Naive thymus-derived CD4-positive, alpha-beta T cell (primary cell): ENCODE results near the gene WDR44. TPM values are rescaled to one million over a fixed set of nuclear protein-coding genes. Genes with fewer than 3 reads are reported as not detected.

Experiments
- ATAC-seq: fragments of 150-1000 bp; cut with Tn5 transposase; 2 replicates; pipeline ENCODE4 v1.10.0; 2021; ENCODE audit warnings: mild to moderate bottlenecking, moderate library complexity
- CTCF ChIA-PET: fragments of 350-600 bp; sonication (Branson Sonifier 250); formaldehyde crosslinking; loops from one replicate; lab custom pipeline; 2021; ENCODE audit warnings: antibody characterized with exemption; lab: Charles Lee
- POLR2A ChIA-PET: fragments of 350-600 bp; sonication (Branson Sonifier 250); formaldehyde crosslinking; loops from one replicate; lab custom pipeline; 2021; ENCODE audit warnings: antibody characterized with exemption, inconsistent platforms; lab: Charles Lee
- DNase-seq, 9 donors: peaks; one replicate each; pipeline versions ENCODE4 v3.0.0 to v3.0.0-alpha.2; 2020 to 2022; ENCODE audit warnings: mixed read lengths in 1 of 9
- H3K27ac ChIP-seq: one replicate; pipeline ENCODE4 v1.7.0; 2013; ENCODE audit warnings: mild to moderate bottlenecking, low read depth, low read length, moderate library complexity
- H3K27me3 ChIP-seq, 2 donors: one replicate each; pipeline ENCODE4 v1.7.0; 2013; ENCODE audit warnings: low read length in 2 of 2, mild to moderate bottlenecking in 2 of 2, moderate library complexity in 2 of 2; ENCODE audit not compliant: control insufficient read depth in 2 of 2, insufficient read depth in 2 of 2
- H3K36me3 ChIP-seq, 3 experiments: 1 replicate in 2 of 3; 2 replicates in 1 of 3; pipeline ENCODE4 v1.7.0; 2013; ENCODE audit warnings: low read length in 3 of 3, mild to moderate bottlenecking in 3 of 3, moderate library complexity in 1 of 3; ENCODE audit not compliant: insufficient read depth in 3 of 3, control insufficient read depth in 2 of 3
- H3K4me1 ChIP-seq, 2 donors: one replicate each; pipeline ENCODE4 v1.7.0; 2013; ENCODE audit warnings: low read length in 2 of 2, mild to moderate bottlenecking in 2 of 2, moderate library complexity in 1 of 2; ENCODE audit not compliant: control insufficient read depth in 2 of 2, insufficient read depth in 2 of 2
- H3K4me3 ChIP-seq: 2 replicates; pipeline ENCODE4 v1.7.0; 2013; ENCODE audit warnings: mild to moderate bottlenecking, low read length
- H3K9me3 ChIP-seq, 3 experiments: 1 replicate in 2 of 3; 2 replicates in 1 of 3; pipeline ENCODE4 v1.7.0; 2013; ENCODE audit warnings: low read length in 3 of 3; ENCODE audit not compliant: control insufficient read depth in 2 of 3
- H3K27ac Mint-ChIP-seq, 9 donors: one replicate each; pipeline ENCODE4 v1.8.0; 2020 to 2022; ENCODE audit warnings: mixed read lengths in 9 of 9, mild to moderate bottlenecking in 8 of 9, moderate library complexity in 5 of 9, inconsistent platforms in 2 of 9
- H3K27me3 Mint-ChIP-seq, 5 donors: one replicate each; pipeline ENCODE4 v1.8.0; 2021 to 2022; ENCODE audit warnings: mixed read lengths in 5 of 5, mild to moderate bottlenecking in 1 of 5
- H3K36me3 Mint-ChIP-seq, 5 donors: one replicate each; pipeline ENCODE4 v1.8.0; 2020 to 2022; ENCODE audit warnings: mixed read lengths in 5 of 5, mild to moderate bottlenecking in 3 of 5, inconsistent platforms in 1 of 5
- H3K4me1 Mint-ChIP-seq, 7 donors: one replicate each; pipeline ENCODE4 v1.8.0; 2020 to 2022; ENCODE audit warnings: mixed read lengths in 7 of 7, mild to moderate bottlenecking in 3 of 7, inconsistent platforms in 1 of 7
- H3K4me3 Mint-ChIP-seq, 10 donors: one replicate each; pipeline ENCODE4 v1.8.0; 2020 to 2022; ENCODE audit warnings: mild to moderate bottlenecking in 10 of 10, mixed read lengths in 10 of 10, moderate library complexity in 6 of 10, inconsistent platforms in 2 of 10
- H3K9me3 Mint-ChIP-seq, 11 donors: one replicate each; pipeline ENCODE4 v1.8.0; 2020 to 2022; ENCODE audit warnings: mixed read lengths in 11 of 11, mild to moderate bottlenecking in 4 of 11, inconsistent platforms in 1 of 11, moderate library complexity in 1 of 11
- intact Hi-C, 2 donors: fragments of 100-400 bp; cut with micrococcal nuclease; formaldehyde crosslinking; loops; one replicate each; pipeline ENCODE4 v1.15.1; 2023
- polyA plus RNA-seq, 2 donors: library from polyadenylated mRNA; unstranded; fragments of 300-500 nt; fragmentation: Illumina TruSeq; gene quantifications; one replicate each; pipeline ENCODE4 v1.2.3, GENCODE V29; 2021
- total RNA-seq, 6 experiments: library from RNA in 5 of 6; stranded (reverse) in 5 of 6; gene quantifications; 1 replicate in 5 of 6; 2 replicates in 1 of 6; pipeline ENCODE4 v1.2.3 and lab custom pipeline; 2021 to 2026

The WDR44 gene
- total and polyA plus RNA-seq, 7 experiments from 2014 or later = 7.8 to 19.0 (median 16.6) TPM

- H3K27ac Mint-ChIP-seq = peak overlapping the region in 1 of 9 donors; percentile 10
- no peak for DNase-seq
- POLR2A ChIA-PET = no interaction called here
These were observed 9.5 kb downstream of the WDR44 start for GRCh38 chrX:118355225-118355920.

DNA sequence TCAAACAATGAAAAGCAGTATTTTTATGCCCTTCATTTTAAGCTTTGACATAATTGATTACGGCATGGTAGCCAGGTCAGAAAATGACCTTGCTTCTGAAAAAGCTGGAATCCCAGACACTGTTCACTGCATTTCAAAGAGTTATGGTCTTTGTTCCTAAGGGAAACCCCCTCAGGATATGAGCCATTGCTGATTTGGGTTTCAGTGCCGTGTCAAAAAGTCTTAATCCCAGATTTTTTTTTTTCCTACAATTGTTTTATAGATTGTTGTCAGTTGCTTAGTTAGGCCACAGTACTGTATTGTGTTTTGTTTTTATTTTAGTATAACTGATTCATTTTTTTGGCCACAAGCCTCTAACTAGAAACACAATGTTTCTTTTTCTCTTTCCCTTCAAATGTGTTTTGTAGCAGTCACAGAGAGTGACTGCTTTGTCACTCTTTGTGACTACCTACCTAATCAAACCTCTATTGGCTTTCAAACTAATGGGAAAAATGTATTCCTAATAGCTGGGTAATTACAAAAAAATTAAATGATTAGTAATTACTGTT is 10.3 kb downstream of the WDR44 start:
- Mint-ChIP-seq H3K27ac (no peak overlapping the region), H3K9me3 (no peaks in the 10 kb centered on the region), H3K4me3 (no peak overlapping the region), H3K27me3 (no peaks in the 10 kb centered on the region), H3K4me1 (peaks cover 17 to 52% (median 46%) of the 10 kb centered on the region in 7 donors), H3K36me3 (peaks cover 0 to 4% (median 0%) of the 10 kb centered on the region in 5 donors)
- ATAC-seq (no peak), DNase-seq (no peak)
- intact Hi-C loops = no loop called here
- CTCF ChIA-PET = no interaction called here
- no peaks in the 10 kb centered on the region for H3K27me3 ChIP-seq
- no peaks in the 10 kb centered on the region for H3K36me3 ChIP-seq
- H3K27ac ChIP-seq = no peak overlapping the region
- no peak overlapping the region for H3K4me3 ChIP-seq
- H3K9me3 ChIP-seq = no peaks in the 10 kb centered on the region
- peaks cover 4 to 20% of the 10 kb centered on the region in 2 donors for H3K4me1 ChIP-seq
- POLR2A ChIA-PET = no interaction called here

More at GRCh38 chrX:118355225-118355920, 9.5 kb downstream of the WDR44 start:
- peak overlapping the region in 1 of 10 donors; percentile 33 for H3K4me3 Mint-ChIP-seq
- peaks cover 2 to 29% of the 10 kb centered on the region in 2 donors for H3K4me1 ChIP-seq
- H3K4me1 Mint-ChIP-seq = peaks cover 18 to 48% (median 41%) of the 10 kb centered on the region in 7 donors
- CTCF ChIA-PET = no interaction called here
- H3K4me3 ChIP-seq = no peak overlapping the region
- no peaks in the 10 kb centered on the region for H3K27me3 ChIP-seq
- peaks cover 0 to 4% (median 0%) of the 10 kb centered on the region in 5 donors for H3K36me3 Mint-ChIP-seq
- H3K36me3 ChIP-seq = no peaks in the 10 kb centered on the region
- no peak overlapping the region for H3K27ac ChIP-seq
- no peak for ATAC-seq
- no peaks in the 10 kb centered on the region for H3K9me3 ChIP-seq
- no peaks in the 10 kb centered on the region for H3K9me3 Mint-ChIP-seq
- no peaks in the 10 kb centered on the region for H3K27me3 Mint-ChIP-seq
- intact Hi-C loops = no loop called here

DNA sequence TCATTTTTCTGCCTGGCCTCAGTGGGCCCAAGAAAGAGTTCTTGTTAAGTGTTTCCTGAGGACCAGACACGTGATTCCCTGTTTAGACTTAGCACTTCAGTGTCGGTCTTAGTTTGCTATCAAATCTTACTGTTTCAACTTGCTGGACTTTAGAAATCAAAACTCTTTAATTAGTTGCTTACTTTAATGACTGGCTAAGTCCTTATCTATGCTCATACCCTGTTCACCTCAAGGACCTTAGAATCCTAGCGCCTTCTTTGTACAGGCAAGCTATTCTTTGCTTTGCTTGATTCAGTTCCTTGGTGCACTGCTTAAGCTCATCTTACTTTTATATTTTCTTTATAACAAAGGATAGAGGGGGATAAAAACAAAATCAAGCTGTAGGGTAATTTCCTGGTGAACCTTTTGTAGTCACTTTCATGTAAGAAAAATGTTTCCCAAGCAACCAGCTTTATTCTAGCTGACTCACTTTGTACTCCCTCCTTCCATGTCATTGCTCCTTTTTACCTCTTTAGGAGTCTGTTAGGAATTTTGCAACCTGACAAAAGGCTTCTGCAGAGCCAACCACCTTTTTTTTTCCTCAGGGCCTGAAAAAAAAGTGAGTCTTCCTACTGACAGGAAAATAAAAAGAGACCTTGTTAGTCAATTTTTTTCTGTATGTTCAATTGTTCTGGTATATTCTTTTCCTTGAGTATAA is 14.7 kb downstream of the WDR44 start:
- ChIA-PET CTCF (no interaction called here), POLR2A (no interaction called here)
- Mint-ChIP-seq H3K9me3 (no peaks in the 10 kb centered on the region), H3K36me3 (peaks cover 0 to 1% (median 0%) of the 10 kb centered on the region in 5 donors), H3K27me3 (no peaks in the 10 kb centered on the region), H3K4me1 (peaks cover 10 to 44% (median 32%) of the 10 kb centered on the region in 7 donors), H3K4me3 (peak overlapping the region in 4 of 10 donors; percentile 1 to 35 (median 28)), H3K27ac (peak overlapping the region in 1 of 9 donors; percentile 32)
- ATAC-seq (no peak), DNase-seq (no peak)
- Histone ChIP-seq H3K27me3 (no peaks in the 10 kb centered on the region), H3K4me3 (no peak overlapping the region), H3K4me1 (peaks cover 4% of the 10 kb centered on the region in 2 donors), H3K9me3 (no peaks in the 10 kb centered on the region), H3K27ac (no peak overlapping the region), H3K36me3 (no peaks in the 10 kb centered on the region)
- intact Hi-C loops = no loop called here

GRCh38 chrX:118364261-118364660 is 18.4 kb downstream of the WDR44 start:
- CTCF ChIA-PET = no interaction called here
- intact Hi-C loops = no loop called here
- Histone ChIP-seq H3K27me3 (no peaks in the 10 kb centered on the region), H3K36me3 (no peaks in the 10 kb centered on the region), H3K4me1 (peaks cover 0 to 4% of the 10 kb centered on the region in 2 donors), H3K27ac (no peak overlapping the region), H3K9me3 (no peaks in the 10 kb centered on the region), H3K4me3 (no peak overlapping the region)
- Mint-ChIP-seq H3K4me3 (no peak overlapping the region), H3K36me3 (peaks cover 0 to 6% (median 3%) of the 10 kb centered on the region in 5 donors), H3K9me3 (no peaks in the 10 kb centered on the region), H3K4me1 (peaks cover 7 to 40% (median 30%) of the 10 kb centered on the region in 7 donors), H3K27me3 (no peaks in the 10 kb centered on the region), H3K27ac (peak overlapping the region in 1 of 9 donors; percentile 28)
- DNase-seq (no peak), ATAC-seq (no peak)
- POLR2A ChIA-PET = no interaction called here

GRCh38 chrX:118367338-118367737 is 21.4 kb downstream of the WDR44 start:
- H3K4me3 Mint-ChIP-seq = no peak overlapping the region
- no peak overlapping the region for H3K27ac Mint-ChIP-seq
- peaks cover 0 to 6% (median 4%) of the 10 kb centered on the region in 5 donors for H3K36me3 Mint-ChIP-seq
- no peaks in the 10 kb centered on the region for H3K27me3 Mint-ChIP-seq
- no peaks in the 10 kb centered on the region for H3K9me3 Mint-ChIP-seq
- ChIA-PET POLR2A (no interaction called here), CTCF (no interaction called here)
- DNase-seq (no peak), ATAC-seq (no peak)
- intact Hi-C loops = no loop called here
- H3K4me1 Mint-ChIP-seq = peaks cover 0 to 26% (median 15%) of the 10 kb centered on the region in 7 donors
- no peak overlapping the region for H3K4me3 ChIP-seq
- H3K9me3 ChIP-seq = no peaks in the 10 kb centered on the region
- no peaks in the 10 kb centered on the region for H3K27me3 ChIP-seq
- no peak overlapping the region for H3K27ac ChIP-seq
- no peaks in the 10 kb centered on the region for H3K4me1 ChIP-seq
- H3K36me3 ChIP-seq = no peaks in the 10 kb centered on the region

- Mint-ChIP-seq H3K36me3 (peaks cover 0 to 6% (median 4%) of the 10 kb centered on the region in 5 donors), H3K4me1 (peaks cover 0 to 22% (median 12%) of the 10 kb centered on the region in 7 donors), H3K27ac (no peak overlapping the region), H3K9me3 (no peaks in the 10 kb centered on the region), H3K4me3 (no peak overlapping the region), H3K27me3 (no peaks in the 10 kb centered on the region)
- ATAC-seq = no peak
- Histone ChIP-seq H3K4me1 (no peaks in the 10 kb centered on the region), H3K27me3 (no peaks in the 10 kb centered on the region), H3K27ac (no peak overlapping the region), H3K9me3 (no peaks in the 10 kb centered on the region), H3K36me3 (no peaks in the 10 kb centered on the region), H3K4me3 (no peak overlapping the region)
- ChIA-PET POLR2A (no interaction called here), CTCF (no interaction called here)
- DNase-seq = no peak
- intact Hi-C loops = no loop called here
These were observed 22.5 kb downstream of the WDR44 start for GRCh38 chrX:118368398-118368797.
